ENCODE measurements around the gene ABCC11. TPM values are rescaled to one million over a fixed set of nuclear protein-coding genes. Genes with fewer than 3 reads are reported as not detected.
A peak's percentile ranks its signal among the peaks of the same experiment; 100 is the strongest.

ABCC11 gene
- total RNA-seq, 1 donor from 2014 or later, result not detected

- DNase-seq (ENCODE audit: low read depth in 2 of 2), result no peak
These were observed 113.7 kb downstream of the ABCC11 start for GRCh38 chr16:48133455-48134211.

- no peak for DNase-seq (ENCODE audit: low read depth in 2 of 2)
These were observed 114.6 kb downstream of the ABCC11 start for GRCh38 chr16:48132696-48133095.

- no peak for DNase-seq (ENCODE audit: low read depth in 2 of 2)
These were observed 116.0 kb downstream of the ABCC11 start for GRCh38 chr16:48131201-48131935.

- DNase-seq (ENCODE audit: low read depth in 2 of 2), result no peak
These were observed 117.4 kb downstream of the ABCC11 start for GRCh38 chr16:48129926-48130325.

GRCh38 chr16:48128769-48129168, 118.6 kb downstream of the ABCC11 start:
- no peak for DNase-seq (ENCODE audit: low read depth in 2 of 2)

DNA sequence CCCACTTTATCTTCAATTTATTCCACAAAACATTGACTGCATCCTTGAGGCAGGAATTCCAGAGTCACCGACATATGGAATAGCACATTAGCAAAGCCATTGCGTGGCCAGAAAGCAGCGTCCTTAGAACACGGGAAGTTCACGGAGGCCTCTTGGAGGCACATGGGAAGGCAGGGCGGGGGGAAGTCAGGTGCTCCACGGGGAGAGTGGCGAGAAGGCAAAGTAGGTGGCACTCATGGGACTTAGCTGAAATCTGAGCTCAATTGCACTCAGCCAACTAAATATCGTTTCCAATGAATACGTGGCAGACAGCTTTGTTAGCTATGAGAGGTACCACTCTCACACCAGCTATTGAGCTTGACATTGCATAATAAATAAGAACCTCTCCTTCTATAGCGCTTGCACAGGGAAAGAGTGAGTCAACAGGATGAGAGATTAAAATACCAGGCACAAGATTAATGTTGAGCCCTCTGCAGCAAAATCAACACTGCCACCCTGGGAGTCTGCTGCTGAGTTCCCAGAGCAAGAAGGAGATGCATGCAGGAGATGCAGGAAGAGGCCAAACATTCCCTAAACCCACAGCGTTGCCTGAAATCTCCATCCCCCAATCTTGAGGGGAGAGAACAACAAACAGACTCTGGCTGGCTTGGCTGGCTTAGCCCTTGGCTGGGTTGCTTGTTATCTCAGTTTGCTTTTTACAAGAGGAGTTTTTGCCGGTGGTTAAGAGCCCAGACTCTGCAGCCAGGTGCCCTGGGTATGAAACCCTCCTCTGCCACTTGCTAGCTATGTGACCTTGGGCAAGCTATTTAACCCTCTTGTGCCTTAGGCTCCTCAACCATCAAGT, 120.3 kb downstream of the ABCC11 start:
- peak in 1 of 2 donors; percentile 61 for DNase-seq (ENCODE audit: low read depth in 2 of 2)

- no peak for DNase-seq (ENCODE audit: low read depth in 2 of 2)
These were observed 121.5 kb downstream of the ABCC11 start for GRCh38 chr16:48125888-48126287.

GRCh38 chr16:48124266-48124665, 123.1 kb downstream of the ABCC11 start:
- no peak for DNase-seq (ENCODE audit: low read depth in 2 of 2)

- DNase-seq (ENCODE audit: low read depth in 2 of 2), result peak in 1 of 2 donors; percentile 83
These were observed 124.1 kb downstream of the ABCC11 start for GRCh38 chr16:48123104-48123788.

DNA sequence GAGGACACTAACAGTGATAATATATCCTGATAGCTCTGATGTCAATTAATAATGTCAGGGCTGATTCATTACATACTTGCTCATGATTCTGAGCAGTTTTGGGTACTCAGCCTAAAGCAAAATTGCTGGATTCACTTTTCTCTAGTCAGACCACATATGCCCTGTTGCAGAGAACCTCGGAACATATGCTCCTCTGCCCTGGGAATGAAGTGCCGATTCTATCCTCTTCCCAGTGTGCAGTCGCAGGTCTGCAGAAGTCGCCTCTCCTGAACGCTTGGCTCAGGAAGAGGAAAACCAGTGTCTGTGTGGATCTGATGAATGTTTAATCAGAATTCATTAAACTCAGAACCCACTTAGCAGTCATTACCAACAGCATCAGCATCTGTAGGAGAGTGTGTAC, 126.1 kb downstream of the ABCC11 start:
- no peak for DNase-seq (ENCODE audit: low read depth in 2 of 2)

GRCh38 chr16:48118841-48119240, 128.5 kb downstream of the ABCC11 start:
- DNase-seq (ENCODE audit: low read depth in 2 of 2), result no peak

GRCh38 chr16:48117217-48118105, 129.9 kb downstream of the ABCC11 start:
- peak; percentile 3 to 50 for DNase-seq (ENCODE audit: low read depth in 2 of 2)

Other genes with a start within 250 kb of the ABCC11 start
- gene ABCC12, start 91.5 kb downstream of the ABCC11 start, total RNA-seq, result not detected in 2 replicates
- 22.2 and 30.2 TPM in 2 replicates for gene LONP2, start 3.2 kb downstream of the ABCC11 start, total RNA-seq
- 28.4 and 35.3 TPM in 2 replicates for gene SIAH1, start 137.9 kb upstream of the ABCC11 start, total RNA-seq

Data from dermis microvascular lymphatic vessel endothelial cell (primary cell).